Hepatocyte (in vitro differentiated cells): ENCODE measurements around the gene ARF5. TPM values are rescaled to one million over a fixed set of nuclear protein-coding genes. Genes with fewer than 3 reads are reported as not detected.
A peak's percentile ranks its signal among the peaks of the same experiment; 100 is the strongest.

Experiments
- DNase-seq: peaks from one replicate; pipeline ENCODE4 v3.0.0-alpha.2; 2016; ENCODE audit warnings: low spot score
- H2AFZ ChIP-seq: fragments of 200-600 bp; sonication (generic); 2 replicates; pipeline ENCODE4 v1.6.0; 2016; ENCODE audit warnings: antibody characterized with exemption, mild to moderate bottlenecking
- H3K27ac ChIP-seq: fragments of 200-600 bp; sonication (generic); 2 replicates; pipeline ENCODE4 v1.5.1; 2016; ENCODE audit warnings: mild to moderate bottlenecking
- H3K27me3 ChIP-seq: fragments of 200-600 bp; sonication (generic); 2 replicates; pipeline ENCODE4 v1.6.1; 2016
- H3K36me3 ChIP-seq: fragments of 200-600 bp; sonication (generic); replicated peaks from 2 replicates; pipeline ENCODE4 v1.5.1; 2016; ENCODE audit warnings: low read depth; ENCODE audit not compliant: insufficient read depth
- H3K4me1 ChIP-seq: fragments of 200-600 bp; sonication (generic); 2 replicates; pipeline ENCODE4 v1.5.1; 2016; ENCODE audit warnings: mild to moderate bottlenecking, moderate library complexity; ENCODE audit not compliant: insufficient read depth
- H3K4me2 ChIP-seq: fragments of 200-600 bp; sonication (generic); 2 replicates; pipeline ENCODE4 v1.6.0; 2016
- H3K4me3 ChIP-seq: fragments of 200-600 bp; sonication (generic); 2 replicates; pipeline ENCODE4 v1.5.1; 2016; ENCODE audit warnings: mild to moderate bottlenecking
- H3K79me2 ChIP-seq: fragments of 200-600 bp; sonication (generic); 2 replicates; pipeline ENCODE4 v1.6.0; 2017; ENCODE audit warnings: mild to moderate bottlenecking
- H3K9me2 ChIP-seq: fragments of 200-600 bp; sonication (generic); replicated peaks from 2 replicates; pipeline ENCODE4 v1.6.0; 2017; ENCODE audit warnings: mild to moderate bottlenecking; ENCODE audit not compliant: insufficient read depth
- H3K9me3 ChIP-seq: fragments of 200-600 bp; sonication (generic); 2 replicates; pipeline ENCODE4 v1.5.1; 2016; ENCODE audit warnings: low read depth, mild to moderate bottlenecking
- H4K20me1 ChIP-seq: fragments of 200-600 bp; sonication (generic); 2 replicates; pipeline ENCODE4 v1.6.0; 2016; ENCODE audit warnings: mild to moderate bottlenecking; ENCODE audit not compliant: insufficient read depth, poor library complexity, severe bottlenecking
- EZH2 ChIP-seq: fragments of 200-600 bp; sonication (generic); IDR thresholded peaks from 2 replicates; pipeline ENCODE4 v1.6.1; 2016; ENCODE audit warnings: antibody characterized with exemption, mild to moderate bottlenecking, borderline replicate concordance
- EZH2phosphoT487 ChIP-seq: fragments of 200-600 bp; sonication (generic); IDR thresholded peaks from one replicate; pipeline ENCODE4 v1.6.1; 2018; ENCODE audit warnings: antibody characterized with exemption, mild to moderate bottlenecking, low read depth, moderate library complexity; ENCODE audit not compliant: unreplicated experiment, severe bottlenecking
- WGBS: methylation state at CpG from one replicate; pipeline ENCODE4 v1.1.6; 2016; ENCODE audit warnings: low lambda C conversion rate; ENCODE audit errors: missing lambda C conversion rate; 5-methylcytosine and 5-hydroxymethylcytosine counted together
- polyA plus RNA-seq: library from polyadenylated mRNA; unstranded; fragments of >200 nt; fragmentation: Nextera tagmentation; extraction: Ambion mirVana; gene quantifications from 2 replicates; pipeline ENCODE4 v1.2.1, GENCODE V29; 2016
- total RNA-seq: library from RNA; depleted of rRNA; stranded (reverse); fragments of >200 nt; gene quantifications from 2 replicates; pipeline ENCODE4 v1.2.3, GENCODE V29; 2014
- TF ChIP-seq, protein P1 (sequence below): fragments of 200-600 bp; sonication (generic); IDR thresholded peaks from 2 replicates; pipeline ENCODE4 v1.5.1; 2016; ENCODE audit warnings: antibody characterized with exemption, mild to moderate bottlenecking; ENCODE audit not compliant: poor library complexity

ARF5 gene
- total and polyA plus RNA-seq, 2 experiments from 2014 or later, result 237 to 243 TPM

DNA sequence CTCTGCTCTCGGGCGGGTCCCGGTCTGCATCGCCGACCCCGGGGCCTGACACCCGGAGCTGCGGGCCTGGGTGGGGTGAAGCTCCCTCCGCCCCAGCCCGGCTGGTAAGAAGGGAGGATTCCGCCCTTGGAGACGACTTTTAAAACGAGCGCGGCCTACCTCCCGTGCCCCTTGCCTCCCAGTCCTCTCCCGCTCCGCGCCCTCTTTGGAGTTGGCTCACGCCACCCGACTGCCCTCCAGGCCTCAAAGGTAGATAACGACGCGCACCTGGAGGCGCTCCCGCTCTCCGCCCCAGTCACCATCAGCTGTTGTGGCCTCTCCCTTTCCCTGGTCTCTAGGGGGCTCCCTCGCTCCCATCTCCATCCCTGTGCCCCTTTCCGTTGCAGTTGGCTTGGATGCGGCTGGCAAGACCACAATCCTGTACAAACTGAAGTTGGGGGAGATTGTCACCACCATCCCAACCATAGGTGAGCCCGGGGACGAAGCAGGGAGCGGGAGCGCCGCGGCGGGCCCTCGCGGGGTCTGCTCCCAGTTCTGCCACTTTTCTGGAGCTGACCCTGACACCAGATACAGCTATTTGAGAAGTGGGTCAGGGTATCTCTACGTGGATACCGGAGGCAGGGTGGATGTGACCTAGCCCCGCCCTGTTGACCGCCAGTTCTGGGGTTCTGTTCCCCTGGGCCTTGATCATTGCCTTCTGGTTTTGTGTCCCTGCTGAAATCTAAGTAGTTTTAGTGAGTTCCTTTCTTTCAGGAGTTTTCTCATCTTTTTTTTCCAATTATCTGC is 679 bp downstream of the ARF5 start:
- peak; percentile 86 for DNase-seq
- H3K4me2 ChIP-seq, result peak overlapping the region; percentile 97

DNA sequence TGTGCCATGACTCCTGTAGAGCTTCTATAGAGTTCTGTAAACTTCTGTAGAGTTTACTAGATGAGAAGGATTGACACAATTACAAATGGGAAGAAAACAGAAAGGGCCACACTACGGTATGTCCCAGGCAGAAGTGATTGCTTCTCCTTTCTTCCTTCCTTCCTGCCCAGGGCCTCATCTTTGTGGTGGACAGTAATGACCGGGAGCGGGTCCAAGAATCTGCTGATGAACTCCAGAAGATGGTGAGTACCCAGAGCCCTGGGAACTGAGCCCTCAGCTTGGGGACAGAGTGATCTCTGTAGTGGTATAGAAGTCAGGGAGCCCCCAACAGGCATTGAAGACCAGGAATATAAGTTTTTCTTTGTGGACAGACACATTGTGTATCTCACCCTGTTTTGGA is 1.7 kb downstream of the ARF5 start:
- no peak overlapping the region for H2AFZ ChIP-seq
- H3K4me3 ChIP-seq, result no peak overlapping the region
- TF ChIP-seq, protein P1, sequence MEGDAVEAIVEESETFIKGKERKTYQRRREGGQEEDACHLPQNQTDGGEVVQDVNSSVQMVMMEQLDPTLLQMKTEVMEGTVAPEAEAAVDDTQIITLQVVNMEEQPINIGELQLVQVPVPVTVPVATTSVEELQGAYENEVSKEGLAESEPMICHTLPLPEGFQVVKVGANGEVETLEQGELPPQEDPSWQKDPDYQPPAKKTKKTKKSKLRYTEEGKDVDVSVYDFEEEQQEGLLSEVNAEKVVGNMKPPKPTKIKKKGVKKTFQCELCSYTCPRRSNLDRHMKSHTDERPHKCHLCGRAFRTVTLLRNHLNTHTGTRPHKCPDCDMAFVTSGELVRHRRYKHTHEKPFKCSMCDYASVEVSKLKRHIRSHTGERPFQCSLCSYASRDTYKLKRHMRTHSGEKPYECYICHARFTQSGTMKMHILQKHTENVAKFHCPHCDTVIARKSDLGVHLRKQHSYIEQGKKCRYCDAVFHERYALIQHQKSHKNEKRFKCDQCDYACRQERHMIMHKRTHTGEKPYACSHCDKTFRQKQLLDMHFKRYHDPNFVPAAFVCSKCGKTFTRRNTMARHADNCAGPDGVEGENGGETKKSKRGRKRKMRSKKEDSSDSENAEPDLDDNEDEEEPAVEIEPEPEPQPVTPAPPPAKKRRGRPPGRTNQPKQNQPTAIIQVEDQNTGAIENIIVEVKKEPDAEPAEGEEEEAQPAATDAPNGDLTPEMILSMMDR, result no peak
- no peak for TF ChIP-seq EZH2phosphoT487
- TF ChIP-seq EZH2, result no peak
- H3K4me1 ChIP-seq, result peaks cover 11% of the 10 kb centered on the region
- H3K27ac ChIP-seq, result no peak overlapping the region
- peaks cover 20% of the 10 kb centered on the region for H3K79me2 ChIP-seq
- H4K20me1 ChIP-seq, result peaks cover 8% of the 10 kb centered on the region
- DNase-seq, result no peak
- no peaks in the 10 kb centered on the region for H3K27me3 ChIP-seq
- H3K9me3 ChIP-seq, result no peaks in the 10 kb centered on the region
- H3K9me2 ChIP-seq, result no peaks in the 10 kb centered on the region
- peak overlapping the region; percentile 97 for H3K4me2 ChIP-seq
- H3K36me3 ChIP-seq, result no peaks in the 10 kb centered on the region
- 95% methylated on average over 3 of the region's 3 CpGs for WGBS

More for the DNA sequence above, 679 bp downstream of the ARF5 start:
- H3K9me3 ChIP-seq, result no peaks in the 10 kb centered on the region
- H3K27me3 ChIP-seq, result no peaks in the 10 kb centered on the region
- WGBS, result 5% methylated on average over 40 of the region's 43 CpGs
- peak overlapping the region; percentile 99 for H3K27ac ChIP-seq
- peaks cover 19% of the 10 kb centered on the region for H3K4me1 ChIP-seq
- H3K4me3 ChIP-seq, result peak overlapping the region; percentile 99
- H3K36me3 ChIP-seq, result no peaks in the 10 kb centered on the region
- peaks cover 8% of the 10 kb centered on the region for H4K20me1 ChIP-seq
- H3K79me2 ChIP-seq, result peaks cover 30% of the 10 kb centered on the region
- peak overlapping the region; percentile 97 for H2AFZ ChIP-seq
- TF ChIP-seq, protein P1, result peak; percentile 62
- TF ChIP-seq EZH2phosphoT487, result no peak
- H3K9me2 ChIP-seq, result no peaks in the 10 kb centered on the region

DNA sequence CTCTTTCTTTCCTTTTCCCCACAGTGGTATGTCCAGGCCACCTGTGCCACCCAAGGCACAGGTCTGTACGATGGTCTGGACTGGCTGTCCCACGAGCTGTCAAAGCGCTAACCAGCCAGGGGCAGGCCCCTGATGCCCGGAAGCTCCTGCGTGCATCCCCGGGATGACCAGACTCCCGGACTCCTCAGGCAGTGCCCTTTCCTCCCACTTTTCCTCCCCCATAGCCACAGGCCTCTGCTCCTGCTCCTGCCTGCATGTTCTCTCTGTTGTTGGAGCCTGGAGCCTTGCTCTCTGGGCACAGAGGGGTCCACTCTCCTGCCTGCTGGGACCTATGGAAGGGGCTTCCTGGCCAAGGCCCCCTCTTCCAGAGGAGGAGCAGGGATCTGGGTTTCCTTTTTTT is 3.0 kb downstream of the ARF5 start:
- no peak overlapping the region for H3K4me2 ChIP-seq
- no peaks in the 10 kb centered on the region for H3K9me3 ChIP-seq
- TF ChIP-seq, protein P1, result no peak
- no peak for TF ChIP-seq EZH2phosphoT487
- no peak for TF ChIP-seq EZH2
- no peak overlapping the region for H3K4me3 ChIP-seq
- no peaks in the 10 kb centered on the region for H3K9me2 ChIP-seq
- no peaks in the 10 kb centered on the region for H3K36me3 ChIP-seq
- 94% methylated on average over 7 of the region's 7 CpGs for WGBS
- peaks cover 8% of the 10 kb centered on the region for H4K20me1 ChIP-seq
- DNase-seq, result no peak
- peaks cover 16% of the 10 kb centered on the region for H3K79me2 ChIP-seq
- no peak overlapping the region for H2AFZ ChIP-seq
- peaks cover 9% of the 10 kb centered on the region for H3K4me1 ChIP-seq
- no peaks in the 10 kb centered on the region for H3K27me3 ChIP-seq
- no peak overlapping the region for H3K27ac ChIP-seq
